HG03460 (cell line): ENCODE data around the gene CNBD2.
"Not testable (repeated sequence)": the region's sequence is repeated elsewhere in the genome, so short reads cannot be mapped to it uniquely, and the experiment has no call there.

Experiments
- ATAC-seq: cut with Tn5 transposase; IDR thresholded peaks from one replicate; pipeline ENCODE4 v1.9.1; 2021; ENCODE audit not compliant: unreplicated experiment

Gene CNBD2

GRCh38 chr20:36018208-36018988, 50.0 kb downstream of the CNBD2 start:
- no peak for ATAC-seq

GRCh38 chr20:36026131-36026530, 57.7 kb downstream of the CNBD2 start:
- not testable (repeated sequence) for ATAC-seq

- no peak for ATAC-seq
Measured at GRCh38 chr20:36028106-36028808, 59.9 kb downstream of the CNBD2 start.

GRCh38 chr20:36030149-36030548, 61.8 kb downstream of the CNBD2 start:
- no peak for ATAC-seq

GRCh38 chr20:36031806-36032205, 63.4 kb downstream of the CNBD2 start:
- no peak for ATAC-seq

GRCh38 chr20:36034875-36035274, 66.5 kb downstream of the CNBD2 start:
- no peak for ATAC-seq

GRCh38 chr20:36035745-36036144, 67.4 kb downstream of the CNBD2 start:
- ATAC-seq: no peak

GRCh38 chr20:36036688-36037087, 68.3 kb downstream of the CNBD2 start:
- no peak for ATAC-seq

GRCh38 chr20:36040571-36040970, 72.2 kb downstream of the CNBD2 start:
- no peak for ATAC-seq

GRCh38 chr20:36043441-36043840, 75.1 kb downstream of the CNBD2 start:
- ATAC-seq: no peak

GRCh38 chr20:36043892-36044515, 75.6 kb downstream of the CNBD2 start:
- no peak for ATAC-seq

GRCh38 chr20:36045373-36045714, 77.0 kb downstream of the CNBD2 start:
- no peak for ATAC-seq

- ATAC-seq: not testable (repeated sequence)
Measured at GRCh38 chr20:36046073-36046798, 77.8 kb downstream of the CNBD2 start.

- ATAC-seq: not testable (repeated sequence)
Measured at GRCh38 chr20:36049408-36049807, 81.0 kb downstream of the CNBD2 start.

GRCh38 chr20:36050436-36051317, 82.3 kb downstream of the CNBD2 start:
- peak; percentile 89 for ATAC-seq

GRCh38 chr20:36051318-36052116, 83.1 kb downstream of the CNBD2 start:
- no peak for ATAC-seq

GRCh38 chr20:36052117-36052513, 83.7 kb downstream of the CNBD2 start:
- ATAC-seq: no peak

- not testable (repeated sequence) for ATAC-seq
Measured at GRCh38 chr20:36053863-36054518, 85.6 kb downstream of the CNBD2 start.

GRCh38 chr20:36055145-36055544, 86.8 kb downstream of the CNBD2 start:
- no peak for ATAC-seq
